ENCODE results near the gene ESYT2. TPM values are rescaled to one million over a fixed set of nuclear protein-coding genes. Genes with fewer than 3 reads are reported as not detected.

Gene ESYT2
- total and polyA plus RNA-seq, 9 of the 15 experiments (the other 6 are each of a cell fraction or from before 2014, with no cell fraction given): 5.8 to 86.9 (median 64.7) TPM

DNA sequence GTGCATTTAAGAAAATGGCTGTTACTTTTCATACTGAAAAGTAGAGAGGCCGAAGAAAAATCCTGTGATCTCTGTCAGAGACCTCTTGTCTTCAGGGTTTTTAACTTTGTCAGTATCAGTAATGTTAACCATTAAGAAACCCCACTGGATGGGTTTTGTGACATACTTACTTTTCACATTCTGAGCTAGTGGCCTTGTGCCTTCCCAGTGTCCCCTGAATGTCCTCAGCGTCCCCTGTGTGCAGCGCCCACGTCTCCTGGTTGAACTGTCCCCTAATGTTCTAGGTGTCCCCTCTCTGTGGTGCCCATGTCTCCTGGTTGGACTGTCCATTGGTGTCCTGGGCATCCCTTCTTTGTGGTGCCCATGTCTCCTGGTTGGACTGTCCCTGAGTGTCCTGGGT, 36.7 kb upstream of the ESYT2 start (continued):
- TF ChIP-seq, protein P1, sequence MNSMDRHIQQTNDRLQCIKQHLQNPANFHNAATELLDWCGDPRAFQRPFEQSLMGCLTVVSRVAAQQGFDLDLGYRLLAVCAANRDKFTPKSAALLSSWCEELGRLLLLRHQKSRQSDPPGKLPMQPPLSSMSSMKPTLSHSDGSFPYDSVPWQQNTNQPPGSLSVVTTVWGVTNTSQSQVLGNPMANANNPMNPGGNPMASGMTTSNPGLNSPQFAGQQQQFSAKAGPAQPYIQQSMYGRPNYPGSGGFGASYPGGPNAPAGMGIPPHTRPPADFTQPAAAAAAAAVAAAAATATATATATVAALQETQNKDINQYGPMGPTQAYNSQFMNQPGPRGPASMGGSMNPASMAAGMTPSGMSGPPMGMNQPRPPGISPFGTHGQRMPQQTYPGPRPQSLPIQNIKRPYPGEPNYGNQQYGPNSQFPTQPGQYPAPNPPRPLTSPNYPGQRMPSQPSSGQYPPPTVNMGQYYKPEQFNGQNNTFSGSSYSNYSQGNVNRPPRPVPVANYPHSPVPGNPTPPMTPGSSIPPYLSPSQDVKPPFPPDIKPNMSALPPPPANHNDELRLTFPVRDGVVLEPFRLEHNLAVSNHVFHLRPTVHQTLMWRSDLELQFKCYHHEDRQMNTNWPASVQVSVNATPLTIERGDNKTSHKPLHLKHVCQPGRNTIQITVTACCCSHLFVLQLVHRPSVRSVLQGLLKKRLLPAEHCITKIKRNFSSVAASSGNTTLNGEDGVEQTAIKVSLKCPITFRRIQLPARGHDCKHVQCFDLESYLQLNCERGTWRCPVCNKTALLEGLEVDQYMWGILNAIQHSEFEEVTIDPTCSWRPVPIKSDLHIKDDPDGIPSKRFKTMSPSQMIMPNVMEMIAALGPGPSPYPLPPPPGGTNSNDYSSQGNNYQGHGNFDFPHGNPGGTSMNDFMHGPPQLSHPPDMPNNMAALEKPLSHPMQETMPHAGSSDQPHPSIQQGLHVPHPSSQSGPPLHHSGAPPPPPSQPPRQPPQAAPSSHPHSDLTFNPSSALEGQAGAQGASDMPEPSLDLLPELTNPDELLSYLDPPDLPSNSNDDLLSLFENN (IDR thresholded peaks at IDR 0.05; ENCODE audit: low read depth in 2 of 2, low read length in 2 of 2): no peak
- TF ChIP-seq E2F3 (CRISPR knock-in tag; IDR thresholded peaks at IDR 0.05): no peak
- TF ChIP-seq ZNF175 (CRISPR knock-in tag; IDR thresholded peaks at IDR 0.05; ENCODE audit: low read depth): peak; percentile 24; the same call in 1 of the 2 replicates
- no peak for TF ChIP-seq HDAC2 (IDR thresholded peaks at IDR 0.05)
- TF ChIP-seq HLTF (IDR thresholded peaks at IDR 0.05): no peak
- no peak for TF ChIP-seq FOXA3 (CRISPR knock-in tag; conservative IDR thresholded peaks at IDR 0.05 in 1 of 2, IDR thresholded peaks at IDR 0.05 in 1 of 2)
- peak; percentile 5; the same call in 1 of the 2 replicates for TF ChIP-seq L3MBTL2 (IDR thresholded peaks at IDR 0.05)
- TF ChIP-seq, protein P2, sequence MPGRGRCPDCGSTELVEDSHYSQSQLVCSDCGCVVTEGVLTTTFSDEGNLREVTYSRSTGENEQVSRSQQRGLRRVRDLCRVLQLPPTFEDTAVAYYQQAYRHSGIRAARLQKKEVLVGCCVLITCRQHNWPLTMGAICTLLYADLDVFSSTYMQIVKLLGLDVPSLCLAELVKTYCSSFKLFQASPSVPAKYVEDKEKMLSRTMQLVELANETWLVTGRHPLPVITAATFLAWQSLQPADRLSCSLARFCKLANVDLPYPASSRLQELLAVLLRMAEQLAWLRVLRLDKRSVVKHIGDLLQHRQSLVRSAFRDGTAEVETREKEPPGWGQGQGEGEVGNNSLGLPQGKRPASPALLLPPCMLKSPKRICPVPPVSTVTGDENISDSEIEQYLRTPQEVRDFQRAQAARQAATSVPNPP (IDR thresholded peaks at IDR 0.05; ENCODE audit: borderline replicate concordance, insufficient read depth, insufficient read length): no peak
- TF ChIP-seq ZNF589 (CRISPR knock-in tag; IDR thresholded peaks at IDR 0.05; ENCODE audit: low read depth): peak; percentile 52; the same call in 1 of the 2 replicates
- no peak for TF ChIP-seq KDM5B (IDR thresholded peaks at IDR 0.05; ENCODE audit: insufficient replicate concordance, low read depth, low read length)
- no peak for TF ChIP-seq SIRT6 (IDR thresholded peaks at IDR 0.05; ENCODE audit: low read depth, low read length)
- TF ChIP-seq ZNF239 (CRISPR knock-in tag; IDR thresholded peaks at IDR 0.05): 0 out of 2 replicates have a peak, but pooled peaks have one; percentile 2
- TF ChIP-seq SMARCC2 (IDR thresholded peaks at IDR 0.05; ENCODE audit: low read depth): no peak
- TF ChIP-seq MCM7 (IDR thresholded peaks at IDR 0.05): no peak
- TF ChIP-seq RAD21 (CRISPR knock-in tag; conservative IDR thresholded peaks at IDR 0.05 in 1 of 2, IDR thresholded peaks at IDR 0.05 in 1 of 2): 0 out of 4 replicates have a peak, but pooled peaks of 1 of the 2 experiments have one; percentile 1
- TF ChIP-seq GATA2 (CRISPR knock-in tag; IDR thresholded peaks at IDR 0.05): 0 out of 2 replicates have a peak, but pooled peaks have one; percentile 18
- no peak for TF ChIP-seq ZNF274 (IDR thresholded peaks at IDR 0.05; ENCODE audit: borderline replicate concordance, low read depth, low read length)
- TF ChIP-seq, protein P3, sequence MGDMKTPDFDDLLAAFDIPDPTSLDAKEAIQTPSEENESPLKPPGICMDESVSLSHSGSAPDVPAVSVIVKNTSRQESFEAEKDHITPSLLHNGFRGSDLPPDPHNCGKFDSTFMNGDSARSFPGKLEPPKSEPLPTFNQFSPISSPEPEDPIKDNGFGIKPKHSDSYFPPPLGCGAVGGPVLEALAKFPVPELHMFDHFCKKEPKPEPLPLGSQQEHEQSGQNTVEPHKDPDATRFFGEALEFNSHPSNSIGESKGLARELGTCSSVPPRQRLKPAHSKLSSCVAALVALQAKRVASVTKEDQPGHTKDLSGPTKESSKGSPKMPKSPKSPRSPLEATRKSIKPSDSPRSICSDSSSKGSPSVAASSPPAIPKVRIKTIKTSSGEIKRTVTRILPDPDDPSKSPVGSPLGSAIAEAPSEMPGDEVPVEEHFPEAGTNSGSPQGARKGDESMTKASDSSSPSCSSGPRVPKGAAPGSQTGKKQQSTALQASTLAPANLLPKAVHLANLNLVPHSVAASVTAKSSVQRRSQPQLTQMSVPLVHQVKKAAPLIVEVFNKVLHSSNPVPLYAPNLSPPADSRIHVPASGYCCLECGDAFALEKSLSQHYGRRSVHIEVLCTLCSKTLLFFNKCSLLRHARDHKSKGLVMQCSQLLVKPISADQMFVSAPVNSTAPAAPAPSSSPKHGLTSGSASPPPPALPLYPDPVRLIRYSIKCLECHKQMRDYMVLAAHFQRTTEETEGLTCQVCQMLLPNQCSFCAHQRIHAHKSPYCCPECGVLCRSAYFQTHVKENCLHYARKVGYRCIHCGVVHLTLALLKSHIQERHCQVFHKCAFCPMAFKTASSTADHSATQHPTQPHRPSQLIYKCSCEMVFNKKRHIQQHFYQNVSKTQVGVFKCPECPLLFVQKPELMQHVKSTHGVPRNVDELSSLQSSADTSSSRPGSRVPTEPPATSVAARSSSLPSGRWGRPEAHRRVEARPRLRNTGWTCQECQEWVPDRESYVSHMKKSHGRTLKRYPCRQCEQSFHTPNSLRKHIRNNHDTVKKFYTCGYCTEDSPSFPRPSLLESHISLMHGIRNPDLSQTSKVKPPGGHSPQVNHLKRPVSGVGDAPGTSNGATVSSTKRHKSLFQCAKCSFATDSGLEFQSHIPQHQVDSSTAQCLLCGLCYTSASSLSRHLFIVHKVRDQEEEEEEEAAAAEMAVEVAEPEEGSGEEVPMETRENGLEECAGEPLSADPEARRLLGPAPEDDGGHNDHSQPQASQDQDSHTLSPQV (IDR thresholded peaks at IDR 0.05): 0 out of 2 replicates have a peak, but pooled peaks have one; percentile 46

Measured in K562 (cell line).